GM12865 (cell line): Measurements from ENCODE around the gene FER1L5.

Experiments used
- DNase-seq: peaks from one replicate; pipeline ENCODE4 v3.0.0; 2010; ENCODE audit warnings: low read depth
- H3K4me3 ChIP-seq: 2 replicates; pipeline ENCODE4 v1.5.1; 2011; ENCODE audit warnings: mild to moderate bottlenecking, low read depth, low read length, control low read depth
- CTCF ChIP-seq: IDR thresholded peaks from 2 replicates; pipeline ENCODE4 v1.5.1; 2011; ENCODE audit warnings: low read length, control low read depth, low read depth, inconsistent platforms; ENCODE audit not compliant: insufficient read depth; ENCODE audit errors: missing control alignments

The FER1L5 gene

GRCh38 chr2:96618596-96619283 is 23.8 kb upstream of the FER1L5 start:
- no peak overlapping the region for H3K4me3 ChIP-seq
- no peak for DNase-seq
- no peak for TF ChIP-seq CTCF

GRCh38 chr2:96622544-96622943 is 20.0 kb upstream of the FER1L5 start:
- DNase-seq = no peak
- no peak overlapping the region for H3K4me3 ChIP-seq
- TF ChIP-seq CTCF = no peak

- no peak for TF ChIP-seq CTCF
- no peak for DNase-seq
- H3K4me3 ChIP-seq = no peak overlapping the region
These were observed 19.4 kb upstream of the FER1L5 start for GRCh38 chr2:96623116-96623515.

GRCh38 chr2:96625571-96626552 is 16.7 kb upstream of the FER1L5 start:
- no peak for DNase-seq
- no peak for TF ChIP-seq CTCF
- no peak overlapping the region for H3K4me3 ChIP-seq

- no peak overlapping the region for H3K4me3 ChIP-seq
- no peak for TF ChIP-seq CTCF
- no peak for DNase-seq
These were observed 16.0 kb upstream of the FER1L5 start for GRCh38 chr2:96626553-96626942.

GRCh38 chr2:96631804-96632435 is 10.6 kb upstream of the FER1L5 start:
- TF ChIP-seq CTCF = no peak
- no peak for DNase-seq
- no peak overlapping the region for H3K4me3 ChIP-seq
